NCI-H69 (cell line): ENCODE measurements around the gene PNMA3.
"Not testable (repeated sequence)": the region's sequence is repeated elsewhere in the genome, so short reads cannot be mapped to it uniquely, and the experiment has no call there.

Experiments
- DNase-seq: peaks from one replicate; lab custom pipeline; 2025; lab: John Stamatoyannopoulos, UW

PNMA3 gene

GRCh38 chrX:153055871-153056749 lies at the start of gene PNMA3:
TSS of gene PNMA3 (plus strand) at chrX:153056470. CDS start at chrX:153057056, 586 bp downstream.
- DNase-seq: no peak

- DNase-seq: not testable (repeated sequence)
Measured at GRCh38 chrX:153017174-153017573, 39.1 kb upstream of the PNMA3 start.

- DNase-seq: no peak
Measured at GRCh38 chrX:153019166-153019565, 37.1 kb upstream of the PNMA3 start.

- DNase-seq: not testable (repeated sequence)
Measured at GRCh38 chrX:153026501-153026900, 29.8 kb upstream of the PNMA3 start.

- not testable (repeated sequence) for DNase-seq
Measured at GRCh38 chrX:153028487-153028886, 27.8 kb upstream of the PNMA3 start.

- DNase-seq: no peak
Measured at GRCh38 chrX:153029162-153029561, 27.1 kb upstream of the PNMA3 start.

- no peak for DNase-seq
Measured at GRCh38 chrX:153029875-153030274, 26.4 kb upstream of the PNMA3 start.

- DNase-seq: no peak
Measured at GRCh38 chrX:153030801-153031200, 25.5 kb upstream of the PNMA3 start.

GRCh38 chrX:153032397-153033118 lies 23.7 kb upstream of the PNMA3 start:
- DNase-seq: peak; percentile 48

- no peak for DNase-seq
Measured at GRCh38 chrX:153049093-153049492, 7.2 kb upstream of the PNMA3 start.

GRCh38 chrX:153052534-153052933 lies 3.7 kb upstream of the PNMA3 start:
- DNase-seq: no peak

- DNase-seq: no peak
Measured at GRCh38 chrX:153057281-153057680, 1.0 kb downstream of the PNMA3 start.

GRCh38 chrX:153059191-153060094 lies 3.2 kb downstream of the PNMA3 start:
- no peak for DNase-seq

GRCh38 chrX:153060095-153060445 lies 3.8 kb downstream of the PNMA3 start:
- no peak for DNase-seq

- DNase-seq: no peak
Measured at GRCh38 chrX:153061732-153062131, 5.5 kb downstream of the PNMA3 start.

GRCh38 chrX:153063315-153063714 lies 7.0 kb downstream of the PNMA3 start:
- no peak for DNase-seq

GRCh38 chrX:153064061-153064460 lies 7.8 kb downstream of the PNMA3 start:
- no peak for DNase-seq

- DNase-seq: no peak
Measured at GRCh38 chrX:153065389-153065788, 9.1 kb downstream of the PNMA3 start.

- DNase-seq: not testable (repeated sequence)
Measured at GRCh38 chrX:153066402-153066801, 10.1 kb downstream of the PNMA3 start.

- not testable (repeated sequence) for DNase-seq
Measured at GRCh38 chrX:153071909-153072583, 15.8 kb downstream of the PNMA3 start, which contains the start of gene PNMA6A. TSS of gene PNMA6A (plus strand) at chrX:153072454. CDS start at chrX:153073063, 609 bp downstream.

GRCh38 chrX:153073331-153073730 lies 17.1 kb downstream of the PNMA3 start:
- not testable (repeated sequence) for DNase-seq
